HepG2 (cell line): ENCODE results near the gene RPS19BP1. TPM values are rescaled to one million over a fixed set of nuclear protein-coding genes. Genes with fewer than 3 reads are reported as not detected.

Experiments
- DNMT3B ChIP-seq: conservative IDR thresholded peaks from 2 replicates; pipeline ENCODE4 v1.6.1; 2016; ENCODE audit warnings: missing biosample characterization, control low read depth
- ERF ChIP-seq: IDR thresholded peaks from 2 replicates; pipeline ENCODE4 v1.6.1; 2018; ENCODE audit warnings: missing biosample characterization, missing genetic modification reagents
- HNF4A ChIP-seq: sonication (generic); formaldehyde crosslinking; IDR thresholded peaks from 2 replicates; pipeline ENCODE4 v1.4.0; 2020; ENCODE audit warnings: missing genetic modification reagents
- KLF16 ChIP-seq, 2 experiments: sonication (generic) in 1 of 2; formaldehyde crosslinking in 1 of 2; IDR thresholded peaks; 2 replicates each; pipeline versions ENCODE4 v1.6.1 to v1.8.0; 2016 to 2023; ENCODE audit warnings: missing genetic modification reagents in 2 of 2, missing compliant biosample characterization in 1 of 2
- NR2F1 ChIP-seq, 2 experiments: fragments of 450-650 bp in 1 of 2; formaldehyde crosslinking in 1 of 2; IDR thresholded peaks; 2 replicates each; pipeline versions ENCODE4 v1.5.0 to v1.6.1; 2016 to 2020; ENCODE audit warnings: mild to moderate bottlenecking in 1 of 2, missing compliant biosample characterization in 1 of 2, missing genetic modification reagents in 1 of 2, moderate library complexity in 1 of 2
- RAD51 ChIP-seq: fragments of 450-650 bp; IDR thresholded peaks from 2 replicates; pipeline ENCODE4 v1.6.1; 2016; ENCODE audit warnings: borderline replicate concordance
- YY1 ChIP-seq: IDR thresholded peaks from 2 replicates; pipeline ENCODE4 v1.6.1; 2011; ENCODE audit warnings: low read length, low read depth, moderate library complexity, mild to moderate bottlenecking; ENCODE audit not compliant: insufficient read depth, insufficient replicate concordance
- ZNF138 ChIP-seq: sonication (generic); formaldehyde crosslinking; IDR thresholded peaks from 2 replicates; pipeline ENCODE4 v1.5.0; 2020; ENCODE audit warnings: mild to moderate bottlenecking, low read depth, missing genetic modification reagents
- ZSCAN25 ChIP-seq: sonication (generic); formaldehyde crosslinking; IDR thresholded peaks from 2 replicates; pipeline ENCODE4 v1.8.0; 2022; ENCODE audit warnings: mild to moderate bottlenecking, missing genetic modification reagents
- polyA plus RNA-seq, 8 experiments: library from polyadenylated mRNA; depleted of rRNA in 3 of 8; stranded (reverse) in 7 of 8; unstranded in 1 of 8; fragments of >200 nt; fragmentation: Illumina TruSeq in 4 of 8; extraction: Trizol in 4 of 8; gene quantifications; 2 replicates each; pipeline versions ENCODE4 v1.2.1 to v1.2.3, GENCODE V29; 2011 to 2016; ENCODE audit warnings: low read depth in 4 of 8, missing spikeins in 1 of 8, mixed read lengths in 1 of 8; ENCODE audit not compliant: insufficient read depth in 1 of 8
- total RNA-seq, 5 experiments: library from RNA; depleted of rRNA; stranded (reverse); fragments of >200 nt; fragmentation: Illumina TruSeq; extraction: Trizol; gene quantifications; 2 replicates each; pipeline ENCODE4 v1.2.3, GENCODE V29; 2016; ENCODE audit warnings: low read depth in 1 of 5
- TF ChIP-seq, protein P1 (sequence below), 2 experiments: fragments of 450-650 bp in 1 of 2; sonication (generic) in 1 of 2; formaldehyde crosslinking in 1 of 2; IDR thresholded peaks; 2 replicates each; pipeline versions ENCODE4 v1.6.1 to v1.8.0; 2016 to 2022; ENCODE audit warnings: antibody characterized with exemption in 1 of 2, mild to moderate bottlenecking in 1 of 2, missing genetic modification reagents in 1 of 2
- TF ChIP-seq, protein P2 (sequence below): sonication (generic); formaldehyde crosslinking; IDR thresholded peaks from 2 replicates; pipeline ENCODE4 v1.4.0; 2020; ENCODE audit warnings: missing genetic modification reagents, low read depth, mild to moderate bottlenecking, borderline replicate concordance
- TF ChIP-seq, protein P3 (sequence below): sonication (generic); formaldehyde crosslinking; IDR thresholded peaks from 2 replicates; pipeline ENCODE4 v1.4.0; 2020; ENCODE audit warnings: missing genetic modification reagents

RPS19BP1 gene
- total and polyA plus RNA-seq, 2 of the 13 experiments (the other 11 are each of a cell fraction or from before 2014, with no cell fraction given) = 44.3 to 81.3 TPM

DNA sequence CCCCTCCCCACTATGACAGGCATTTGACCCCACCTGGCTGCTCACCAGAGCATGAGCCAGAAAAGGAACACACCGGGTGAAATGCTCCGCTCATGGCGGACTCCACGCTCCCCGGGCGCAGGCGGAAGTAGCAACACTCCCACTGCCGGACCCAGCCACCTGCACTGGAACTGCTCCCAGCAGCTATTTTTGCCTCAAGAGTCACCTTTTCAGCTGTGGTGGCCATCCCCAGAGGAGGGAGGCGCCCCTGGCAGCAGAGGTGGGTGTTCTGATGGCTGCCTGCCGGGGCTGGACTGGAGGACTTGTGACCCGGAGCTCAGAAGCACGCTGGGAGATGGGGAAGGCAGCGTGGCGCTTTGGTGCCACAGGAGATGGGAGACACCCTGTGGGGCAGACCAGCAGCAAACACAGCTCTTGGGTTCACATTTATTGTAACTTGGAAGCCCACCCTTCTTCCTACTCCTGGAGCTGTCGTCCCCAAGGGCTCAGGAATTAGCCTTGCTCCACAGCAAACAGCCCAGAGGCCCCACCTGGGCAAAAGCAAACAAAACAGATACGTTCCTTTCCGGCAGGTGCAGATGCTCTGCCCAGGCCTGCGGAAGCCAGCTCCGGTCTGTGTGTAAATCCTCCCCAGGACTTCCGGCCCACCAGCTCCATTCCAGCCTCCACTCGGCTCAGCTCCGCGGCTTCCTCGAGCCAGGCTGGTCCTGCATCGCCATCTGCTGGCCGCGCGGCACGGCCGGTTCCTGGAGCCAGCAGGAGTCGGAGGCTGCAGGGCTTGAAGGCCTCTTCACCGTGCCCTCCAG is 3.7 kb downstream of the RPS19BP1 start (continued):
- TF ChIP-seq, protein P1, sequence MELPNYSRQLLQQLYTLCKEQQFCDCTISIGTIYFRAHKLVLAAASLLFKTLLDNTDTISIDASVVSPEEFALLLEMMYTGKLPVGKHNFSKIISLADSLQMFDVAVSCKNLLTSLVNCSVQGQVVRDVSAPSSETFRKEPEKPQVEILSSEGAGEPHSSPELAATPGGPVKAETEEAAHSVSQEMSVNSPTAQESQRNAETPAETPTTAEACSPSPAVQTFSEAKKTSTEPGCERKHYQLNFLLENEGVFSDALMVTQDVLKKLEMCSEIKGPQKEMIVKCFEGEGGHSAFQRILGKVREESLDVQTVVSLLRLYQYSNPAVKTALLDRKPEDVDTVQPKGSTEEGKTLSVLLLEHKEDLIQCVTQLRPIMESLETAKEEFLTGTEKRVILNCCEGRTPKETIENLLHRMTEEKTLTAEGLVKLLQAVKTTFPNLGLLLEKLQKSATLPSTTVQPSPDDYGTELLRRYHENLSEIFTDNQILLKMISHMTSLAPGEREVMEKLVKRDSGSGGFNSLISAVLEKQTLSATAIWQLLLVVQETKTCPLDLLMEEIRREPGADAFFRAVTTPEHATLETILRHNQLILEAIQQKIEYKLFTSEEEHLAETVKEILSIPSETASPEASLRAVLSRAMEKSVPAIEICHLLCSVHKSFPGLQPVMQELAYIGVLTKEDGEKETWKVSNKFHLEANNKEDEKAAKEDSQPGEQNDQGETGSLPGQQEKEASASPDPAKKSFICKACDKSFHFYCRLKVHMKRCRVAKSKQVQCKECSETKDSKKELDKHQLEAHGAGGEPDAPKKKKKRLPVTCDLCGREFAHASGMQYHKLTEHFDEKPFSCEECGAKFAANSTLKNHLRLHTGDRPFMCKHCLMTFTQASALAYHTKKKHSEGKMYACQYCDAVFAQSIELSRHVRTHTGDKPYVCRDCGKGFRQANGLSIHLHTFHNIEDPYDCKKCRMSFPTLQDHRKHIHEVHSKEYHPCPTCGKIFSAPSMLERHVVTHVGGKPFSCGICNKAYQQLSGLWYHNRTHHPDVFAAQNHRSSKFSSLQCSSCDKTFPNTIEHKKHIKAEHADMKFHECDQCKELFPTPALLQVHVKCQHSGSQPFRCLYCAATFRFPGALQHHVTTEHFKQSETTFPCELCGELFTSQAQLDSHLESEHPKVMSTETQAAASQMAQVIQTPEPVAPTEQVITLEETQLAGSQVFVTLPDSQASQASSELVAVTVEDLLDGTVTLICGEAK (IDR thresholded peaks at IDR 0.05) = no peak
- TF ChIP-seq, protein P1 (CRISPR knock-in tag; IDR thresholded peaks at IDR 0.05) = 0 out of 2 replicates have a peak, but pooled peaks have one; percentile 28
- TF ChIP-seq RAD51 = no peak
- TF ChIP-seq ZNF138 (CRISPR knock-in tag) = no peak
- peak; percentile 88 for TF ChIP-seq YY1
- TF ChIP-seq, protein P2, sequence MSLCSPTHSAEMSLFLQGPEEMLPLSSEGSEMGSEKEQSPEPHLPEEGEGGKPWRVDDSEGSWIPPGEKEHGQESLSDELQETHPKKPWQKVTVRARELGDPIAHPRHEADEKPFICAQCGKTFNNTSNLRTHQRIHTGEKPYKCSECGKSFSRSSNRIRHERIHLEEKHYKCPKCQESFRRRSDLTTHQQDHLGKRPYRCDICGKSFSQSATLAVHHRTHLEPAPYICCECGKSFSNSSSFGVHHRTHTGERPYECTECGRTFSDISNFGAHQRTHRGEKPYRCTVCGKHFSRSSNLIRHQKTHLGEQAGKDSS = peak; percentile 93; the same call in 1 of the 2 replicates
- peak; percentile 72 for TF ChIP-seq ZSCAN25
- TF ChIP-seq, protein P3, sequence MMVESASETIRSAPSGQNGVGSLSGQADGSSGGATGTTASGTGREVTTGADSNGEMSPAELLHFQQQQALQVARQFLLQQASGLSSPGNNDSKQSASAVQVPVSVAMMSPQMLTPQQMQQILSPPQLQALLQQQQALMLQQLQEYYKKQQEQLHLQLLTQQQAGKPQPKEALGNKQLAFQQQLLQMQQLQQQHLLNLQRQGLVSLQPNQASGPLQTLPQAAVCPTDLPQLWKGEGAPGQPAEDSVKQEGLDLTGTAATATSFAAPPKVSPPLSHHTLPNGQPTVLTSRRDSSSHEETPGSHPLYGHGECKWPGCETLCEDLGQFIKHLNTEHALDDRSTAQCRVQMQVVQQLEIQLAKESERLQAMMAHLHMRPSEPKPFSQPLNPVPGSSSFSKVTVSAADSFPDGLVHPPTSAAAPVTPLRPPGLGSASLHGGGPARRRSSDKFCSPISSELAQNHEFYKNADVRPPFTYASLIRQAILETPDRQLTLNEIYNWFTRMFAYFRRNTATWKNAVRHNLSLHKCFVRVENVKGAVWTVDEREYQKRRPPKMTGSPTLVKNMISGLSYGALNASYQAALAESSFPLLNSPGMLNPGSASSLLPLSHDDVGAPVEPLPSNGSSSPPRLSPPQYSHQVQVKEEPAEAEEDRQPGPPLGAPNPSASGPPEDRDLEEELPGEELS (CRISPR knock-in tag) = peak; percentile 75
- TF ChIP-seq NR2F1 (CRISPR knock-in tag; IDR thresholded peaks at IDR 0.05) = no peak
- peak; percentile 39; the same call in 1 of the 2 replicates for TF ChIP-seq HNF4A
- 0 out of 2 replicates have a peak, but pooled peaks have one; percentile 54 for TF ChIP-seq DNMT3B
- peak in 1 of 2 experiments; percentile 94; a peak in 2 of 4 replicates for TF ChIP-seq KLF16 (CRISPR knock-in tag; IDR thresholded peaks at IDR 0.05)
- peak; percentile 93 for TF ChIP-seq ERF (CRISPR knock-in tag)
